ENCODE measurements around the gene DUSP10.
A peak's percentile ranks its signal among the peaks of the same experiment; 100 is the strongest.

The DUSP10 gene

GRCh38 chr1:221699978-221700519 is 41.8 kb downstream of the DUSP10 start:
- TF ChIP-seq, protein P1, sequence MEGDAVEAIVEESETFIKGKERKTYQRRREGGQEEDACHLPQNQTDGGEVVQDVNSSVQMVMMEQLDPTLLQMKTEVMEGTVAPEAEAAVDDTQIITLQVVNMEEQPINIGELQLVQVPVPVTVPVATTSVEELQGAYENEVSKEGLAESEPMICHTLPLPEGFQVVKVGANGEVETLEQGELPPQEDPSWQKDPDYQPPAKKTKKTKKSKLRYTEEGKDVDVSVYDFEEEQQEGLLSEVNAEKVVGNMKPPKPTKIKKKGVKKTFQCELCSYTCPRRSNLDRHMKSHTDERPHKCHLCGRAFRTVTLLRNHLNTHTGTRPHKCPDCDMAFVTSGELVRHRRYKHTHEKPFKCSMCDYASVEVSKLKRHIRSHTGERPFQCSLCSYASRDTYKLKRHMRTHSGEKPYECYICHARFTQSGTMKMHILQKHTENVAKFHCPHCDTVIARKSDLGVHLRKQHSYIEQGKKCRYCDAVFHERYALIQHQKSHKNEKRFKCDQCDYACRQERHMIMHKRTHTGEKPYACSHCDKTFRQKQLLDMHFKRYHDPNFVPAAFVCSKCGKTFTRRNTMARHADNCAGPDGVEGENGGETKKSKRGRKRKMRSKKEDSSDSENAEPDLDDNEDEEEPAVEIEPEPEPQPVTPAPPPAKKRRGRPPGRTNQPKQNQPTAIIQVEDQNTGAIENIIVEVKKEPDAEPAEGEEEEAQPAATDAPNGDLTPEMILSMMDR (conservative IDR thresholded peaks at IDR 0.05; ENCODE audit: control insufficient read depth, insufficient read depth, low read depth, low read length) = no peak
- H3K4me3 ChIP-seq (ENCODE audit: control insufficient read depth, low read depth, low read length) = no peak overlapping the region
- no peak for DNase-seq (ENCODE audit: low read depth)

DNA sequence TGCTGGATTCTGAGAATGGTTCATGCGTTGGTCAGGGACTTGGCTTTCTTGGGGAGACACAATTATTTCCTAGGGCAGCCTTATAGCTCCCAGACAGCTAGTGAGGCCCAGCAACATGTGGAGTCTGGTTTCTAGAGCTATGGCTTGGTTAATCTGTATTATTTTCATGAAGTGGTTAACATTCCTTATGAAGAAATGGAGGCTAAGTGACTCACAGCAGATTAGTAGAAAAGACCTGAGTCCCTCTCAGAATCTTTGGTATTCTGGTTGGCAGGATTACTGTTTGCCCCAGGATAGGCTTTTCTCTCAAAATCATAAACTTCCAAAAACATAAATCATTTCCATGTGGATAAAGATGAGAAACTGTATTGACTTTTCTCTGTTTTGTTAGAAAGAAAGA is 42.3 kb downstream of the DUSP10 start:
- DNase-seq (ENCODE audit: low read depth) = no peak
- no peak overlapping the region for H3K4me3 ChIP-seq (ENCODE audit: control insufficient read depth, low read depth, low read length)
- TF ChIP-seq, protein P1 (conservative IDR thresholded peaks at IDR 0.05; ENCODE audit: control insufficient read depth, insufficient read depth, low read depth, low read length) = no peak

DNA sequence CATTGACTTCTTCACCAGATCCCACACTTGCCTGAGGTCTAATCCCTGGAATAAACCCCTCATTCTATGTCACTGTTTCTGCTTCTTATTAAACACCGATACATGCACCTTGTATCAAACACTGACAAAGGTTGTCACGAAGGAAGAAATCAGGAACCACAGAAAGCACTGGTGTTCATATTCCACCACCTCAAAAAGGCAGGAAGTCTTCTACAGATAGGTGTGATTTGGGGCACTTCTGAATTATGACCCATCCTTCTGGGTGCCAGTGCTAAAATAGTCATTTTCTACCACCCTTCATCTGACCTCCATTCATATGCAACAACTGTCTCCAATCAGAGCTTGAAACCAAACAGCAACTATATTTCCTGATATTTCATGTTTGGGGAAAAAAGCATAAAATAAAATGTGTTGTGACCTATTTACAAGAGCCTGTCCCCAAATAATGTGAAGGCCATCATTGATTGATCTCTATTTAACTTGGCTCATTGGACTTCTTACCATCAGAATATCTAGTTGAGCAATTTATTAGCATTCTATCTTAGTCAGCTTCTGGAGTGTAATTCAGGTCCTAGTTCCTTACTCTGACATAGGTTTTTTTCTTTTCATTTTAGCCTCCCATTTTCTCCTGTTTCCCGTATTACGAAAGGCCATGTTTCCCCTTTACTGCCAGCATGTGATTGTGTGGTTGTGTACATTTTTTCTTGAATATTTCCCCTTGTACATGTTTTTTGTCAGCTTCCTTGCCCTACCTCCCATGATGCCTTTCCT is 43.1 kb downstream of the DUSP10 start:
- peak; percentile 27 for DNase-seq (ENCODE audit: low read depth)
- H3K4me3 ChIP-seq (ENCODE audit: control insufficient read depth, low read depth, low read length) = no peak overlapping the region
- TF ChIP-seq, protein P1 (conservative IDR thresholded peaks at IDR 0.05; ENCODE audit: control insufficient read depth, insufficient read depth, low read depth, low read length) = no peak

GRCh38 chr1:221697923-221698425 is 43.9 kb downstream of the DUSP10 start:
- TF ChIP-seq, protein P1 (conservative IDR thresholded peaks at IDR 0.05; ENCODE audit: control insufficient read depth, insufficient read depth, low read depth, low read length) = no peak
- no peak overlapping the region for H3K4me3 ChIP-seq (ENCODE audit: control insufficient read depth, low read depth, low read length)
- DNase-seq (ENCODE audit: low read depth) = peak; percentile 74

- no peak overlapping the region for H3K4me3 ChIP-seq (ENCODE audit: control insufficient read depth, low read depth, low read length)
- TF ChIP-seq, protein P1 (conservative IDR thresholded peaks at IDR 0.05; ENCODE audit: control insufficient read depth, insufficient read depth, low read depth, low read length) = no peak
- DNase-seq (ENCODE audit: low read depth) = no peak
These were observed 45.0 kb downstream of the DUSP10 start for GRCh38 chr1:221696718-221697461.

GRCh38 chr1:221696027-221696426 is 45.9 kb downstream of the DUSP10 start:
- DNase-seq (ENCODE audit: low read depth) = no peak
- TF ChIP-seq, protein P1 (conservative IDR thresholded peaks at IDR 0.05; ENCODE audit: control insufficient read depth, insufficient read depth, low read depth, low read length) = no peak
- no peak overlapping the region for H3K4me3 ChIP-seq (ENCODE audit: control insufficient read depth, low read depth, low read length)

All from fibroblast of mammary gland (primary cell).